Measurements from ENCODE around the gene SLC16A1. TPM values are rescaled to one million over a fixed set of nuclear protein-coding genes. Genes with fewer than 3 reads are reported as not detected.

SLC16A1 gene
- total and polyA plus RNA-seq, 2 donors (not counting 3 experiments of a cell fraction or from before 2014, with no cell fraction given): 148 to 188 TPM

DNA sequence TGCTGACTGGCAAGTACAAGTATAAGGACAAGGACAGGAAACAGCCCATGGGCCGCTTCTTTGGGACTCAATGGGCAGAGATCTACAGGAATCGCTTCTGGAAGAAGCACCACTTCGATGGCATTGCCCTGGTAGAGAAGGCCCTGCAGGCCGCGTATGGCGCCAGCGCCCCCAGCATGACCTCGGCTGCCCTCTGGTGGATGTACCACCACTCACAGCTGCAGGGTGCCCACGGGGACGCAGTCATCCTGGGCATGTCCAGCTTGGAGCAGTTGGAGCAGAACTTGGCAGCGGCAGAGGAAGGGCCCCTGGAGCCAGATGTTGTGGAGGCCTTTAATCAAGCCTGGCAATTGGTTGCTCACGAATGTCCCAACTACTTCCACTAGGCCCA lies 32.0 kb downstream of the SLC16A1 start:
- no peak overlapping the region for H3K27ac ChIP-seq (ENCODE audit: insufficient read depth, low read depth, low read length)
- CTCF ChIA-PET: interaction anchor here (1.5 to 1.7 kb wide), 3 partner anchors 8 to 149 kb away, joined by 5 to 9 read pairs (median 7); partner anchors contain the start of gene LRIG2
- no peak overlapping the region for H3K9ac ChIP-seq (replicated peaks; ENCODE audit: extremely low read depth, insufficient read depth, low read length)
- peaks cover 8% of the 10 kb centered on the region for H3K4me1 ChIP-seq (ENCODE audit: control insufficient read depth, extremely low read depth, insufficient read depth, low read length)
- no TSS peak for BruUV-seq (replicated peaks)
- H3K4me2 ChIP-seq (ENCODE audit: insufficient read depth, low read length): no peak overlapping the region
- FAIRE-seq (no peak), DNase-seq (ENCODE audit: low read depth, low spot score) (no peak)
- H4K20me1 ChIP-seq (replicated peaks; ENCODE audit: control insufficient read depth, extremely low read depth, insufficient read depth, low read length): no peaks in the 10 kb centered on the region
- no peak overlapping the region for H3K4me3 ChIP-seq (replicated peaks in 1 of 3; ENCODE audit: insufficient read depth in 1 of 3, low read depth in 1 of 3, low read length in 3 of 3)
- no peak overlapping the region for H2AFZ ChIP-seq (ENCODE audit: low read depth, low read length)
- H3K79me2 ChIP-seq (ENCODE audit: control insufficient read depth, insufficient read depth, low read length): peaks cover 45% of the 10 kb centered on the region
- POLR2A ChIA-PET: no interaction called here
- no peaks in the 10 kb centered on the region for H3K27me3 ChIP-seq (ENCODE audit: control insufficient read depth in 2 of 2, insufficient read depth in 2 of 2, low read length in 2 of 2)
- dilution Hi-C loops (cut with MboI; ENCODE audit: extremely low pct_ligation_motif_present, low sequenced_read_pairs): no loop called here
- peaks cover 14 to 15% of the 10 kb centered on the region in 2 experiments for H3K36me3 ChIP-seq (ENCODE audit: control insufficient read depth in 2 of 2, extremely low read depth in 1 of 2, insufficient read depth in 2 of 2, low read length in 2 of 2)
- no peak for TF ChIP-seq POLR2A (IDR thresholded peaks at IDR 0.05; ENCODE audit: low read depth, low read length)
- no peaks in the 10 kb centered on the region for H3K9me1 ChIP-seq (replicated peaks; ENCODE audit: control insufficient read depth, extremely low read depth, insufficient read depth, low read length)
- H3K9me3 ChIP-seq (replicated peaks; ENCODE audit: control insufficient read depth, insufficient read depth, low read length): no peaks in the 10 kb centered on the region
- intact Hi-C loops (cut with micrococcal nuclease): no loop called here

DNA sequence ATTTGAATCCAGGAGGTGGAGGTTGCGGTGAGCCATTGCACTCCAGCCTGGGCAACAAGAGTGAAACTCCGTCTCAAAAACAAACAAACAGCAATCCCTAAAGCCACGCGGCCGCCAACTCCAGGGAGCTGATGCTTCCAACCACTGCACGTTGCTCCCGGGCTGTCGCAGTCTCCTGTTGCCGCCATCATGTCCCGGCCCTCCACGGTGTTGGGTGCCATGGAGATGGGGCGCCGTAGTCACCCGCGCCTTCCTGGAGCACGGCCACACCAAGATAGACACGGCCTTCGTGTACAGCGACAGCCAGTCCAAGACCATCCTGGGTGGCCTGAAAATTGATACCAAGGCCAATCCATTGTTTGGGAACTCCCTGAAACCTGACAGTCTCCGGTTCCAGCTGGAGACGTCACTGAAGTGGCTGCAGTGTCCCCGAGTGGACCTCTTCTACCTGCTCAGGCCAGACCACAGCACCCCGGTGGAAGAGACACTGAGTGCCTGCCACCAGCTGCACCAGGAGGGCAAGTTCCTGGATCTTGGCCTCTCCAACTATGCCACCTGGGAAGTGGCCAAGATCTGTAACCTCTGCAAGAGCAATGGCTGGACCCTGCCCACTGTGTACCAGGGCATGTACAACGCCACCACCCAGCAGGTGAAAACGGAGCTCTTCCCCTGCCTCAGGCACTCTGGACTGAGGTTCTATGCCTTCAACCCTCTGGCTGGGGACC lies 32.6 kb downstream of the SLC16A1 start:
- POLR2A ChIA-PET: no interaction called here
- no peaks in the 10 kb centered on the region for H3K9me3 ChIP-seq (replicated peaks; ENCODE audit: control insufficient read depth, insufficient read depth, low read length)
- no TSS peak for BruUV-seq (replicated peaks)
- H3K36me3 ChIP-seq (ENCODE audit: control insufficient read depth in 2 of 2, extremely low read depth in 1 of 2, insufficient read depth in 2 of 2, low read length in 2 of 2): peaks cover 12 to 15% of the 10 kb centered on the region in 2 experiments
- H3K4me2 ChIP-seq (ENCODE audit: insufficient read depth, low read length): no peak overlapping the region
- intact Hi-C loops (cut with micrococcal nuclease): no loop called here
- CTCF ChIA-PET: no interaction called here
- peaks cover 7% of the 10 kb centered on the region for H3K4me1 ChIP-seq (ENCODE audit: control insufficient read depth, extremely low read depth, insufficient read depth, low read length)
- no peak overlapping the region for H2AFZ ChIP-seq (ENCODE audit: low read depth, low read length)
- no peak overlapping the region for H3K27ac ChIP-seq (ENCODE audit: insufficient read depth, low read depth, low read length)
- H3K27me3 ChIP-seq (ENCODE audit: control insufficient read depth in 2 of 2, insufficient read depth in 2 of 2, low read length in 2 of 2): no peaks in the 10 kb centered on the region
- H3K9ac ChIP-seq (replicated peaks; ENCODE audit: extremely low read depth, insufficient read depth, low read length): no peak overlapping the region
- DNase-seq (ENCODE audit: low read depth, low spot score) (no peak), FAIRE-seq (no peak)
- no peaks in the 10 kb centered on the region for H4K20me1 ChIP-seq (replicated peaks; ENCODE audit: control insufficient read depth, extremely low read depth, insufficient read depth, low read length)
- H3K79me2 ChIP-seq (ENCODE audit: control insufficient read depth, insufficient read depth, low read length): peaks cover 46% of the 10 kb centered on the region
- TF ChIP-seq GATA2 (IDR thresholded peaks at IDR 0.05; ENCODE audit: insufficient read depth, insufficient read length, low read depth, low read length): no peak
- no peak for TF ChIP-seq EZH2 (IDR thresholded peaks at IDR 0.05; ENCODE audit: borderline replicate concordance, low read depth, low read length, severe bottlenecking)
- TF ChIP-seq JUN (IDR thresholded peaks at IDR 0.05; ENCODE audit: borderline replicate concordance, insufficient read depth, insufficient read length, low read depth): no peak
- TF ChIP-seq, protein P1, sequence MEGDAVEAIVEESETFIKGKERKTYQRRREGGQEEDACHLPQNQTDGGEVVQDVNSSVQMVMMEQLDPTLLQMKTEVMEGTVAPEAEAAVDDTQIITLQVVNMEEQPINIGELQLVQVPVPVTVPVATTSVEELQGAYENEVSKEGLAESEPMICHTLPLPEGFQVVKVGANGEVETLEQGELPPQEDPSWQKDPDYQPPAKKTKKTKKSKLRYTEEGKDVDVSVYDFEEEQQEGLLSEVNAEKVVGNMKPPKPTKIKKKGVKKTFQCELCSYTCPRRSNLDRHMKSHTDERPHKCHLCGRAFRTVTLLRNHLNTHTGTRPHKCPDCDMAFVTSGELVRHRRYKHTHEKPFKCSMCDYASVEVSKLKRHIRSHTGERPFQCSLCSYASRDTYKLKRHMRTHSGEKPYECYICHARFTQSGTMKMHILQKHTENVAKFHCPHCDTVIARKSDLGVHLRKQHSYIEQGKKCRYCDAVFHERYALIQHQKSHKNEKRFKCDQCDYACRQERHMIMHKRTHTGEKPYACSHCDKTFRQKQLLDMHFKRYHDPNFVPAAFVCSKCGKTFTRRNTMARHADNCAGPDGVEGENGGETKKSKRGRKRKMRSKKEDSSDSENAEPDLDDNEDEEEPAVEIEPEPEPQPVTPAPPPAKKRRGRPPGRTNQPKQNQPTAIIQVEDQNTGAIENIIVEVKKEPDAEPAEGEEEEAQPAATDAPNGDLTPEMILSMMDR (IDR thresholded peaks at IDR 0.05; ENCODE audit: extremely low read depth in 1 of 2, insufficient read depth in 1 of 2, low read depth in 1 of 2, low read length in 2 of 2): no peak
- no peaks in the 10 kb centered on the region for H3K9me1 ChIP-seq (replicated peaks; ENCODE audit: control insufficient read depth, extremely low read depth, insufficient read depth, low read length)
- dilution Hi-C loops (cut with MboI; ENCODE audit: extremely low pct_ligation_motif_present, low sequenced_read_pairs): no loop called here
- no peak overlapping the region for H3K4me3 ChIP-seq (replicated peaks in 1 of 3; ENCODE audit: insufficient read depth in 1 of 3, low read depth in 1 of 3, low read length in 3 of 3)

Measured in endothelial cell of umbilical vein (primary cell).